GM12874 (cell line): ENCODE measurements around the gene MAPK7.

ENCODE experiments used
- CTCF ChIP-seq: IDR thresholded peaks from 2 replicates; pipeline ENCODE4 v1.5.1; 2011; ENCODE audit warnings: low read depth, mild to moderate bottlenecking, control low read depth, low read length, moderate library complexity; ENCODE audit not compliant: insufficient read depth

Gene MAPK7

GRCh38 chr17:19384723-19385391, 6.6 kb downstream of the MAPK7 start:
- TF ChIP-seq CTCF = no peak

GRCh38 chr17:19385521-19385983, 7.3 kb downstream of the MAPK7 start:
- TF ChIP-seq CTCF = no peak

GRCh38 chr17:19386051-19386929, 8.0 kb downstream of the MAPK7 start:
- TF ChIP-seq CTCF = no peak

- no peak for TF ChIP-seq CTCF
Observed at GRCh38 chr17:19386974-19387920, 8.9 kb downstream of the MAPK7 start, which contains the start of gene MFAP4. MFAP4 (minus strand) TSS chr17:19387190; CDS start chr17:19387155, 35 bp downstream.

GRCh38 chr17:19387921-19388521, 9.7 kb downstream of the MAPK7 start:
- TF ChIP-seq CTCF = no peak

GRCh38 chr17:19388791-19389785, 10.8 kb downstream of the MAPK7 start:
- TF ChIP-seq CTCF = no peak
